Measurements from ENCODE around the gene USP8.
"Not testable (repeated sequence)": the region's sequence is repeated elsewhere in the genome, so short reads cannot be mapped to it uniquely, and the experiment has no call there.

USP8 gene

GRCh38 chr15:50424066-50424890 is at the start of gene USP8:
Gene USP8, plus strand, starts transcription at chr15:50424405. Its CDS starts 14,669 bp downstream, at chr15:50439074.
- DNase-seq (ENCODE audit: low read depth), result peak; percentile 88

- DNase-seq (ENCODE audit: low read depth), result no peak
Observed at GRCh38 chr15:50377867-50378751, 46.1 kb upstream of the USP8 start.

DNA sequence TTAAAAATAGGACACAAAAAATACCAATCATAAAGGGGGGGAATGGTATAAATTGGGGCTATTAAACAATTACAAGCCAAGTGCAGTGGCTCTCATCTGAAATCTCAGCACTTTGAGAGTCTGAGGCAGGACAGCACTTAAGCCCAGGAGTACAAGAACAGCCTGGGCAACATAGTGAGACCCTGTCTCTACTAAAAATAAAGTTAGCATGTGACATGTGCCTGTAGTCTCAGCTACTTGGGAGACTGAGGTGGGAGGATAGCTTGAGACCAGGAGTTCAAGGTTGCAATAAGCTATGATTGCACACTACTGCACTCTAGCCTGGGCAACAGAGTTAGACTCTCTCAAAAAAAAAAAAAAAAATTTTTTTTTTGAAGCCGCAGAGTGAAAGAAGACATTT is 45.4 kb upstream of the USP8 start:
- no peak for DNase-seq (ENCODE audit: low read depth)

DNA sequence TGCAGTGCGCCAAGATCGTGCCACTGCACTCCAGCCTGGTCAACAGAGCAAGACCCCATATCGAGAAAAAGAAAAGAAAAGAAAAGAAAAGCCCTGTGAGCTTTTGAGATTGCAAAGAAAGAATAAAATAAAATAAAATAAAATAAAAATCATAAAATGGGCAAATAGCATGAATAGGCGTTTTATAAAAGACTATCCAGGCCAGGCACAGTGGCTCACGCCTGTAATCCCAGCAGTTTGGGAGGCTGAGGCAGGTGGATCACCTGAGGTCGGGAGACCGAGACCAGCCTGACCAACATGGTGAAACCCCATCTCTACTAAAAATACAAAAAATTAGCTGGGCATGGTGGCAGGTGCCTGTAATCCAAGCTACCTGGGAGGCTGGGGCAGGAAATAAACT is 44.8 kb upstream of the USP8 start:
- DNase-seq (ENCODE audit: low read depth), result not testable (repeated sequence)

- no peak for DNase-seq (ENCODE audit: low read depth)
Observed at GRCh38 chr15:50380089-50380488, 44.1 kb upstream of the USP8 start.

- no peak for DNase-seq (ENCODE audit: low read depth)
Observed at GRCh38 chr15:50381438-50381837, 42.8 kb upstream of the USP8 start.

GRCh38 chr15:50382408-50382807 is 41.8 kb upstream of the USP8 start:
- DNase-seq (ENCODE audit: low read depth), result not testable (repeated sequence)

DNA sequence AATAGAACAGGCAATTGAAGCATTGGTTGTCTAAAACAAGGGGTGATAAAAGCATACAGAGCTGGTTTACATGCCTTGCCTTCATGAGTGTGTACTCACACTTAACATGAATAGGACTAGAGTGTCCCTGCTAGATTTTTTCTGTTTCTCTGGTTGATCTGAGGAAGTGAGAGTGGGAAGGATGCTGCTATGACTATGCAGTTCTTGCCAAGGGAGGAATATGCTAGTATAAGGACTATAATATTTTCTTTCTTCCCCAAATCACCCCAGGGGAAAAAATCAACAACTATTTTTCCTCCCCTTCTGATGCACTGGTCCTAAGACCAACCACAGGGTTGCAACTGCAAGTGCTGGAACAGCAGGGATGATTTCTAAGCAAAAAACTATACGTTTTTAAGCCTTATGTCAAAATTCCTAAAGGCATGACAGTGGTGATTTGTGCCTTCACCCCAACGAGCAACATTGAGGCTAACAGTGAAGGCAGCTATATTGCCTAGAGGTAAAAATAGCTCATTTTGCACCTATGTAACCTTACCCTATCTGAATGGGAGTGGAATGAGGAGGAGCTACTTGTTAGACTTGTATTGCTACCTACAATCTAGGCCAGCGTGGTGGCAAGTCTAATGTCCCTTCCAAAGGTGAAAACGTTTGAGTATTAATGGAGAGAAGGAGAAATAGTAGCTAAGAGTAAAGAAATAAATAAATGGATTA is 33.5 kb upstream of the USP8 start:
- no peak for DNase-seq (ENCODE audit: low read depth)

DNA sequence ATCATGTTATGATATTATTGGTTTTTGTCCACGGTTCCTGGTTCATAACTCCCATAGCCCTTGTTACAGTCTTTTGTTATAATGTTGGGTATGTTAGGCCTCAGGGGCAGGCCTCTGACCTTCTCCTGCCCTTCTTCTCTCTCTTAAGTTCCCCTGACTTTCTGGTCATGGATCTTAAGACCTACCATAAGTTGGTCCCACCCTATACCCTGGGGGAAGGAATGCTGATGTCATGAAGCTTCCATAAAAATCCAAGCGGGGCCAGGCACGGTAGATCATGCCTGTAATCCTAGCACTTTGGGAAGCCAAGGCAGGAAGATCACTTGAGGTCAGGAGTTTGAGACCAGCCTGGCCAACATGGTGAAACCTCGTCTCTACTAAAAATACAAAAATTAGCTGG is 32.6 kb upstream of the USP8 start:
- not testable (repeated sequence) for DNase-seq (ENCODE audit: low read depth)

- no peak for DNase-seq (ENCODE audit: low read depth)
Observed at GRCh38 chr15:50411870-50412269, 12.3 kb upstream of the USP8 start.

- no peak for DNase-seq (ENCODE audit: low read depth)
Observed at GRCh38 chr15:50414624-50415023, 9.6 kb upstream of the USP8 start.

GRCh38 chr15:50415752-50416404 is 8.3 kb upstream of the USP8 start:
- no peak for DNase-seq (ENCODE audit: low read depth)

- DNase-seq (ENCODE audit: low read depth), result no peak
Observed at GRCh38 chr15:50416890-50417289, 7.3 kb upstream of the USP8 start.

GRCh38 chr15:50418041-50418583 is 6.1 kb upstream of the USP8 start:
- DNase-seq (ENCODE audit: low read depth), result no peak

GRCh38 chr15:50425219-50425618 is 1.0 kb downstream of the USP8 start:
- no peak for DNase-seq (ENCODE audit: low read depth)

DNA sequence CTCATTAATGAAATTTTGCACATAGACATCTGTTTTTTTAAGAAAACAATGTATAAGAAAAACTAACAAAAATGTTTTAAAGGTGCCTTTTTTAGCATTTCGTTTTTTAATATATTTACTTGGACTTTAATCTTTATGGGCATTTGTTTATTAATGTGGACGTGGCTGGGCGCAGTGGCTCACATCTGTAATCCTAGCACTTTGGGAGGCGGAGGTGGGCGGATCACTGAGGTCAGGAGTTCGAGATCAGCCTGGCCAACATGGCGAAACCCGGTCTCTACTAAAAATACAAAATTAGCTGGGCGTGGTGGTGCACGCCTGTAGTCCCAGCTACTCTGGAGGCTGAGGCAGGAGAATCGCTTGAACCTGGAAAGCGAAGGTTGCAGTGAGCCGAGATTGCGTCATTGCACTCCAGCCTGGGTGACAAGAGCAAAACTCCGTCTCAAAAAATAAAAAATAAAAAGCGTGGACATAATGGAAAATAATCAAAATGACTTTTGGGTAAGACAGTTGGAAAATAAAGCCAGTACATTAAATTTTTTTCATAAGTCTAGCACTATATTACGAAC is 1.6 kb downstream of the USP8 start:
- not testable (repeated sequence) for DNase-seq (ENCODE audit: low read depth)

DNA sequence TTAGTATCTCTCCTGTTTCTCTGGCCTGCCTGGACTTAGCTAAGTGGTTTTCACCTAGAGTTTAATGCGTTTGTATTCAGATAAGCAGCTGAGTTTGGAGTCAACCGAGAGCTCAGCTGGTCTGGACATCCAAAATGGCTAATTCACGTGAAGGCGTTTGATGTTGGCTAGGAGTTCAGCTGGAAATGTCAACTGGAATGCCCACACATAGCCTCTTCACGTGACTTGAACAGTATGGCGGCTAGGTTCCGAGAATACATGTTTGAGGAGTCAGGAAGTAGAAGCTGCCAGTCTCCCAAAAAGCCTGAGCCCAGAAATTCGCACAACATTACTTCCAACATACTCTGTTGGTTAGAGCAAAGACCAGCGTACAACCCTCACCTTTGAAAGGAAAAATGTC is 2.2 kb downstream of the USP8 start:
- no peak for DNase-seq (ENCODE audit: low read depth)

DNA sequence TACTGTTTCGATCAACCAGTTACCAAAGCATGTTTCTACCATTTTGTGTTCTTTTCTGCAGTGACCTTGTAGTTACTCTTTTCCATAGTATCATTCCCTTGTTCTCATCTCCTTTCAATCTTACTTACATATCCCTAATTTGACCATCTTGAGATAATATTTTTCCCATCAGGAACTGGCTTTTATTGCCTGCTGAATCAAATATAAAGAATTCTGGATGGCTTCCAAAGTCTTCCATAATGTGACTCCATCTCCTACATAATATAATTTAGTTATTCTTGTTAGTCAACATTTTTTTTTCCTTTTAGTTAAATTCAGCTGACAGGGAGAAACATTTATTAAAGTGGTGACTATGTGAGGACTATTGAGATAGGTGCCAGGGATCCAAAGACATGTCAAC is 7.0 kb downstream of the USP8 start:
- DNase-seq (ENCODE audit: low read depth), result no peak

DNA sequence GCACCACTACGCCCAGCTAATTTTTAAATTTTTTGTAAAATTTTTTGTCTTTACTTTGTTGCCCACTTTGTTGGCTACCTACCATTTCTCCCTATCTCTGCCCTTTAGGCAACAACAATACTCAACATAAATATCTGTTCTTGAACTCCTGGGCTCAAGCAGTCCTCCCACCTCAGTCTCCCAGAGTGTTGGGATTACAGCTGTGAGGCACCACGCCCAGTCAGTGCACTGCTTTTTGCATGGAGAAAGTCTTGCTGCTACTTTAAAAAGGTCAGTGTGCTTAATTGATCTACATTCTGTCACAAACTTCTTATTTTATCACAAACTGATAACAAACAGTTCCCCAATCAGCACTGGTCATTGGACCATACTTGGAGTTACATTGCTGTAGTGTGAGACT is 8.0 kb downstream of the USP8 start:
- DNase-seq (ENCODE audit: low read depth), result no peak

DNA sequence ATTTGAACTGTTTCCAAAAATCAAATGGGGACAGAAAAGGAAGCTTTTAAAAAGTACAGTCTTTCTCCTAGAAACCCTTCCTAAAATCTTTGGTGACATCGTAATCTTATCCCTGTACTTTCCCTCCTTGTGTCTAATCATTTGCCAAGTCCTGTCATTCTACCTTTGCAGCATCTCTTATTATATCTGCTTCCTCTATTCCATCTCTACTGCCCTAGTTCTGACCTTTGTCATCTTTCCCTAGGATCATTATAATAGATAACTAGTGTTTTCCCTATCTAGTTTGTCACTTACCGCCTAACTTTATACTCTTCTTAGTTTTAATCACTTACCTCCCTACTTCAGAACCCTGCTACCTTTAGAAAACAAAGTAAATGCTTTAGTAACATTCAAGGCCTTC is 11.6 kb downstream of the USP8 start:
- no peak for DNase-seq (ENCODE audit: low read depth)

DNA sequence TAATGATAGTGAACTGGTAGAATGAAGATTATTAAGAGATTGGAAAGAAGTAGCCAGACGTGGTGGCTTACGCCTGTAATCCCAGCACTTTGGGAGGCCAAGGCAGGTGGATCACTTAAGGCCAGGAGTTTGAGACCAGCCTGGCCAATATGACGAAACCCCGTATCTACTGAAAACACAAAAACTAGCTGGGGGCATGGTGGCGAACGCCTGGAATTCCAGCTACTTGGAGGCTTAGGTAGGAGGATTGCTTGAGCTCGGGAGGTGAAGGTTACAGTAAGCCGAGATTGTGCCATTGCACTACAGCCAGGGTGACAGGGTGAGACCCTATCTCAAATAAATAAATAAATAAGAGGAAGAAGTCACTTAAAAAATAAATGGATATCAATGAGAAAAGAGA is 14.0 kb downstream of the USP8 start:
- no peak for DNase-seq (ENCODE audit: low read depth)
